Bronchial epithelial cell (primary cell): ENCODE measurements around the gene SRD5A1. TPM values are rescaled to one million over a fixed set of nuclear protein-coding genes. Genes with fewer than 3 reads are reported as not detected.
"Not testable (repeated sequence)": the region's sequence is repeated elsewhere in the genome, so short reads cannot be mapped to it uniquely, and the experiment has no call there.

Experiments used
- DNase-seq: peaks from one replicate; pipeline ENCODE4 v3.0.0-alpha.2; 2010; ENCODE audit warnings: low read depth
- FAIRE-seq: peaks from 2 replicates; lab custom pipeline; 2011; peaks lifted over from hg19 to GRCh38; lab: Jason Lieb, UNC
- H3K27me3 ChIP-seq: 2 replicates; pipeline ENCODE4 v1.5.1; 2011; ENCODE audit warnings: low read length; ENCODE audit not compliant: control insufficient read depth, insufficient read depth
- H3K36me3 ChIP-seq: 2 replicates; pipeline ENCODE4 v1.5.1; 2011; ENCODE audit warnings: low read length; ENCODE audit not compliant: control insufficient read depth, insufficient read depth
- H3K4me3 ChIP-seq: 2 replicates; pipeline ENCODE4 v1.5.1; 2011; ENCODE audit warnings: mild to moderate bottlenecking, low read depth, low read length, control low read depth
- total RNA-seq: library from RNA; depleted of rRNA; stranded (reverse); fragments of >200 nt; gene quantifications from 2 replicates; pipeline ENCODE4 v1.2.1, GENCODE V29; 2014
- TF ChIP-seq, protein P1 (sequence below): IDR thresholded peaks from 2 replicates; pipeline ENCODE4 v1.5.1; 2011; ENCODE audit warnings: mild to moderate bottlenecking, moderate library complexity, low read length, control low read depth, inconsistent platforms; ENCODE audit not compliant: insufficient read depth, severe bottlenecking

SRD5A1 gene
- total RNA-seq, 1 donor from 2014 or later: 24.0 TPM

GRCh38 chr5:6659941-6660684, 26.9 kb downstream of the SRD5A1 start:
- Histone ChIP-seq H3K27me3 (no peaks in the 10 kb centered on the region), H3K4me3 (no peak overlapping the region), H3K36me3 (peaks cover 14% of the 10 kb centered on the region)
- no peak for FAIRE-seq
- TF ChIP-seq, protein P1, sequence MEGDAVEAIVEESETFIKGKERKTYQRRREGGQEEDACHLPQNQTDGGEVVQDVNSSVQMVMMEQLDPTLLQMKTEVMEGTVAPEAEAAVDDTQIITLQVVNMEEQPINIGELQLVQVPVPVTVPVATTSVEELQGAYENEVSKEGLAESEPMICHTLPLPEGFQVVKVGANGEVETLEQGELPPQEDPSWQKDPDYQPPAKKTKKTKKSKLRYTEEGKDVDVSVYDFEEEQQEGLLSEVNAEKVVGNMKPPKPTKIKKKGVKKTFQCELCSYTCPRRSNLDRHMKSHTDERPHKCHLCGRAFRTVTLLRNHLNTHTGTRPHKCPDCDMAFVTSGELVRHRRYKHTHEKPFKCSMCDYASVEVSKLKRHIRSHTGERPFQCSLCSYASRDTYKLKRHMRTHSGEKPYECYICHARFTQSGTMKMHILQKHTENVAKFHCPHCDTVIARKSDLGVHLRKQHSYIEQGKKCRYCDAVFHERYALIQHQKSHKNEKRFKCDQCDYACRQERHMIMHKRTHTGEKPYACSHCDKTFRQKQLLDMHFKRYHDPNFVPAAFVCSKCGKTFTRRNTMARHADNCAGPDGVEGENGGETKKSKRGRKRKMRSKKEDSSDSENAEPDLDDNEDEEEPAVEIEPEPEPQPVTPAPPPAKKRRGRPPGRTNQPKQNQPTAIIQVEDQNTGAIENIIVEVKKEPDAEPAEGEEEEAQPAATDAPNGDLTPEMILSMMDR: no peak
- no peak for DNase-seq

GRCh38 chr5:6660688-6661087, 27.4 kb downstream of the SRD5A1 start:
- Histone ChIP-seq H3K27me3 (no peaks in the 10 kb centered on the region), H3K36me3 (peaks cover 11% of the 10 kb centered on the region), H3K4me3 (no peak overlapping the region)
- DNase-seq: no peak
- no peak for FAIRE-seq
- TF ChIP-seq, protein P1: no peak

DNA sequence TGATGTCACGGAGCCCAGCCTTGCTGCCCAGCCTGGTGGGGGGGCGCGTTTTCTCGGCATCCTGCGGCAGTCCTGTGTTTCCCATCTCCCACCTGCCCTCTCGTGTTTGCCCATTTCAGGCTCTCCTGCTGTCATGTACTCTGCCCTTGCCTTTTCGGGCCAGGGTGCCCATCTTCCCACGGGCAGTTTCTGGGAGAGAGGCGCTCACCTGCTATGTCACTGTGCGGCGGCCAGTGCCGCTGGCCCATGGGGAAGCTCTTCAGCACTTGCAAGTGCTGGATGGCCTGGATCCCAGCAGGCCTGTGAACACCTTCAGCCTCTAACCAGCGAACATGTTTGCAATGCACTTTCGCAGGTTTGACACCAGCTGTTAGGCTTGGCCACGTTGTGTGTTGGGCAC, 33.5 kb downstream of the SRD5A1 start:
- peaks cover 16% of the 10 kb centered on the region for H3K36me3 ChIP-seq
- no peaks in the 10 kb centered on the region for H3K27me3 ChIP-seq
- no peak for FAIRE-seq
- TF ChIP-seq, protein P1: no peak
- no peak for DNase-seq
- no peak overlapping the region for H3K4me3 ChIP-seq

DNA sequence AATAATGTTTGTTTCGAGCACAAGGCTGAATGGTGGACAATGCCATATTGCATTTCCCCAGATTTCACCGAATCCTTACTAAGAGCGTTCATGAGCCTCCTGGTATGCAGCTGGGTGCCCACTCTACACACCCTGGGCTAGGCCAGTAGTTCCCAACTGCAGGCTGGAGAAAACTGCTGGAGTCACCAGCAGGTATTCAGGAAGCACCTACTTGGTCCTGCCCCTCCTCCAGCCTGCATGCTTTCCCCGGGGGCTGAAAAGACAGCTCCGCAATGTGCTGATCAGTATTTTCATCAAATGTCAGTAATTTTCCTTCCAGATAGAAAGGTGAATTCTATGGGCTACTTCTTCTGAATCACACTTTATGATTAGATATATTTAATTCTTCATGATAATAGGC, 34.4 kb downstream of the SRD5A1 start:
- H3K36me3 ChIP-seq: peaks cover 16% of the 10 kb centered on the region
- FAIRE-seq: no peak
- TF ChIP-seq, protein P1: no peak

DNA sequence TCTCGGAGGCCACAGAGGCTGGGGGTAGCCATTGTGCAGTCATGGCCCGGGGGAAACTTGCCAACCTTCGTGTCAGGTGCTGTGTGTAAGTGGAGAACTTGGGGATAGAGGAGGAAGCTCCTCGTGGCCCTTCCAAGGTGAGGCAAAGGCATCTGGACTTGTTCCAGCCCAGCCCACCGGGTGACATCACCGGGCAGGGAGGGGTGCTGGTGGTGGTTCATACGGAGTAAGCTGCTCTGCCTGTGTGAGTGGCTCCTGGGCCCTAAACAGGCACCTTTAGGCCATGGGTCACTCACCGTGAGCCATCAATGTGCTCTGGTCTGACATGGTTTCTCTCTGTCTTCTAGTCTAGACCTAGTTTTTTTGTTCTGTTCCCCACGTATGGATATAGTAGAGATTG, 35.5 kb downstream of the SRD5A1 start:
- peak; percentile 62 for FAIRE-seq
- H3K27me3 ChIP-seq: not testable (repeated sequence)

More for the DNA sequence above, 34.4 kb downstream of the SRD5A1 start:
- no peak for DNase-seq
- H3K27me3 ChIP-seq: no peaks in the 10 kb centered on the region
- H3K4me3 ChIP-seq: no peak overlapping the region

GRCh38 chr5:6673031-6673430, 39.8 kb downstream of the SRD5A1 start:
- peaks cover 7% of the 10 kb centered on the region for H3K36me3 ChIP-seq

More for the DNA sequence above, 35.5 kb downstream of the SRD5A1 start:
- not testable (repeated sequence) for DNase-seq, H3K4me3 ChIP-seq
- peaks cover 14% of the 10 kb centered on the region for H3K36me3 ChIP-seq

More at GRCh38 chr5:6673031-6673430, 39.8 kb downstream of the SRD5A1 start:
- Histone ChIP-seq H3K4me3 (no peak overlapping the region), H3K27me3 (no peaks in the 10 kb centered on the region)
- TF ChIP-seq, protein P1: no peak
- no peak for FAIRE-seq
- no peak for DNase-seq
